Vagina (tissue), 2 donors: ENCODE measurements around the gene RANBP17.

Source experiments
- CTCF ChIP-seq, 3 experiments: fragments of 450-650 bp in 2 of 3; fragments of 200-600 bp in 1 of 3; sonication (generic) in 1 of 3; IDR thresholded peaks; one replicate each; pipeline ENCODE4 v1.5.1; 2017 to 2019; ENCODE audit warnings: antibody characterized with exemption in 3 of 3, mild to moderate bottlenecking in 2 of 3, moderate library complexity in 2 of 3
- POLR2A ChIP-seq, 2 donors: fragments of 450-650 bp; IDR thresholded peaks; one replicate each; pipeline ENCODE4 v1.6.1; 2017; ENCODE audit warnings: antibody characterized with exemption in 2 of 2, mild to moderate bottlenecking in 2 of 2, moderate library complexity in 2 of 2
- POLR2AphosphoS5 ChIP-seq, 2 donors: sonication (generic); formaldehyde crosslinking; IDR thresholded peaks; one replicate each; pipeline ENCODE4 v1.9.0; 2017; ENCODE audit warnings: antibody characterized with exemption in 2 of 2, mild to moderate bottlenecking in 2 of 2, low read depth in 1 of 2; ENCODE audit not compliant: insufficient read depth in 1 of 2

GRCh38 chr5:171285465-171285864, 423.6 kb downstream of the RANBP17 start:
- TF ChIP-seq POLR2AphosphoS5 (IDR thresholded peaks at IDR 0.05; ENCODE audit: insufficient read depth in 1 of 2, low read depth in 1 of 2), result no peak
- no peak for TF ChIP-seq POLR2A (IDR thresholded peaks at IDR 0.05)
- no peak for TF ChIP-seq CTCF (IDR thresholded peaks at IDR 0.05)
